Activated naive CD4-positive, alpha-beta T cell treated with Interleukin-2 at 50 U/mL for 16 hours (primary cell): Measurements from ENCODE around the gene NDFIP2.

ENCODE experiments used
- DNase-seq: peaks from one replicate; pipeline ENCODE4 v3.0.0-alpha.2; 2020

The NDFIP2 gene

DNA sequence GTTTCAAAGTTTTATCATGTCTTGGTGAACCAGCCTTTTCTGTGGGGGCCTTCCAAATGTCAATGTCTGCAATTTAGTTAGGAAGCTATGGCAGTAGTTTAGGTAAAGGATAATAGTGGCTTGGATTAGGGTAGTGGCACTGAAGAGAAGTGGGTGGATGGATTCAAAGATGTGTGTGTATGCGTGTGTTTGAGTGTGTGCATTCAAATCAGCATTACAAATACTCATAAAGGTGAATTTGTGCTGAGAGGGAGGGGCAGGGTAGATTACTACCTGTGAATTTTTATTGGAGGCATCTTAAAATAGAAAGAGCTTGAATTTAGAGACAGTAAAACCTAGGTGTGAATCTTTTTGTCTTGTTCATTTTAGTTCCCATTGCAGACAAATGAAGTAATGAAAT is 16.9 kb downstream of the NDFIP2 start:
- DNase-seq = no peak

GRCh38 chr13:79500829-79501228 is 19.9 kb downstream of the NDFIP2 start:
- no peak for DNase-seq

GRCh38 chr13:79501538-79502232 is 20.7 kb downstream of the NDFIP2 start:
- no peak for DNase-seq

GRCh38 chr13:79502859-79503468 is 22.0 kb downstream of the NDFIP2 start:
- no peak for DNase-seq

DNA sequence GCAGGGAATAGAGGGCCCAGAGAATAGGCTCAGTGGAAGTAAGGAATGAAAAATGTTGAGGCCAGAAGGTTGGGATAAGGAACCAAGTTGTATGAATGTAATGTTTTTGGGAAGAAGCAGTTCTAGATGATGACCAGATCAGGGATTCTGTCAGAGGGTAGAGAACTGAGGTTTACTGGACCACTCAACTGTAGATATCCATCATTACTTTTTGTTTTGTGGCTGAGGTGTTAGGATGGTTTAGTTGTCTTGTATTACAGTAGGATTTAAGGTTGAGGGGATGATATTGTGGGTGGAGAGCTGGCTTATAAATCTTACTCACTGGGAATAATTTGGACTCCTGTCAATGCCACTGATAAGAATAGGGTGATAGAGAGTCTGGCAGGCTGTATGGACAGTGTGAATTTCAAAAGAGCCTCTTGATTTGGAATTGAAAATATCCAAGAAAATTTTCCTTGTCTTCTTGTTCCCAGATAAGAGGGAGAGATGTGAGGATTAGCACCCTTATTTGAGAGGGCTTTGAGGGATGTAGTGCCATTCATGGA is 22.6 kb downstream of the NDFIP2 start:
- DNase-seq = no peak

- no peak for DNase-seq
Measured at GRCh38 chr13:79508224-79508961, 27.4 kb downstream of the NDFIP2 start.

GRCh38 chr13:79511611-79512010 is 30.7 kb downstream of the NDFIP2 start:
- DNase-seq = no peak

- DNase-seq = no peak
Measured at GRCh38 chr13:79512950-79513349, 32.0 kb downstream of the NDFIP2 start.

DNA sequence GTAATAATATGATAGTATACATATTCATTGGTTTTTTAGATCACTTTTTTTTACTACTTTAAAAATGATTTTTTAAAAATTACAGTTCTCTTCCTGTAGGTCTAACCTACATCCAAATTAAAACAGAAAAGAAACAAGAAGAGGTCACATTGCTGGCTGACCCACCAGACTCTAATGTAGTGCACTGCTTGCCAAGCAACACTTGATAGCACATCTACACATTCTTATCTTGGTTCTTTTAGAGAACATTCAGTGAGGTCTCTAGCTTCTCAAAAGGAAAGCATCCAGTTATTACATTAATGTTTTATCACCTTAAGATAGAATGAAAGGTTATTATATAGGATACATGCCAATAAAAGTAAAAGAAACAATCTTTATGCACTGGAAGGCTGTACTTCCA is 35.6 kb downstream of the NDFIP2 start:
- DNase-seq = no peak

GRCh38 chr13:79519255-79519654 is 38.3 kb downstream of the NDFIP2 start:
- DNase-seq = no peak

- DNase-seq = no peak
Measured at GRCh38 chr13:79522583-79522982, 41.6 kb downstream of the NDFIP2 start.

- no peak for DNase-seq
Measured at GRCh38 chr13:79525064-79525857, 44.3 kb downstream of the NDFIP2 start.

DNA sequence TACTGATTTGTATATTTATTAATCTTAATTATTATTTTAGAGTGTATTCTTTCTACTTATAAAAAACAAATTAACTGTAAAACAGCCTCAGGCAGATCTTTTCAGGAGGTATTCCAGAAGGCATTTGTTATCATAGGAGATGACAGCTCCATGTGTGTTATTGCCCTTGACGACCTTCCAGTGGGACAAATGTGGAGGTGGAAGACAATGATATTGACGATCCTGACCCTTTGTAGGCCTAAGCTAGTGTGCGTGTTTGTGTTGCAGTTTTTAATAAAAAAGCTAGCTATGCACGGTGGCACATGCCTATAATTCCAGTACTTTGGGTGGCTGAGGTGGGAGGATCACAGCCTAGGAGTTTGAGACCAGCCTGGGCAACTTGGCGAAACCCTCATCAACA is 46.7 kb downstream of the NDFIP2 start:
- no peak for DNase-seq

GRCh38 chr13:79528356-79528755 is 47.4 kb downstream of the NDFIP2 start:
- no peak for DNase-seq

GRCh38 chr13:79528759-79529191 is 47.8 kb downstream of the NDFIP2 start:
- DNase-seq = no peak

- no peak for DNase-seq
Measured at GRCh38 chr13:79529817-79530216, 48.9 kb downstream of the NDFIP2 start.

DNA sequence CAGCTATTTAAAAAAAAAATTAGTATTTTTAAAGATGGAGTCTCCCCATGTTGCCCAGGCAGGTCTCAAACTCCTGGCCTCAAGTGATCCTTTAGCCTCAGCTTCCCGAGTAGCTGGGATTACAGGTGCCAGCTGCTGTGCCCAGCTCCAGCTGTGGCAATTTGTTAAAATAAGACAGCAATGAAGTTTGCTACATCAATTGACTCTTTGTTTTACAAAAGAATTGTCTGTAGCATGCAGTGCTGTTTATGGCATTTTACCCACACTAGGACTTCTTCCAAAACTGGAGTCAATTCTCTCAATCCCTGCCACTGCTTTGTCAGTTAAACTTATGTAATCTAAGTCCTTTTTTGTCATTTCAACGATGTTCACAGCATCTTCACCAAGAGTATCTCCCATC is 49.3 kb downstream of the NDFIP2 start:
- DNase-seq = no peak

GRCh38 chr13:79531542-79532254 is 50.7 kb downstream of the NDFIP2 start:
- no peak for DNase-seq

DNA sequence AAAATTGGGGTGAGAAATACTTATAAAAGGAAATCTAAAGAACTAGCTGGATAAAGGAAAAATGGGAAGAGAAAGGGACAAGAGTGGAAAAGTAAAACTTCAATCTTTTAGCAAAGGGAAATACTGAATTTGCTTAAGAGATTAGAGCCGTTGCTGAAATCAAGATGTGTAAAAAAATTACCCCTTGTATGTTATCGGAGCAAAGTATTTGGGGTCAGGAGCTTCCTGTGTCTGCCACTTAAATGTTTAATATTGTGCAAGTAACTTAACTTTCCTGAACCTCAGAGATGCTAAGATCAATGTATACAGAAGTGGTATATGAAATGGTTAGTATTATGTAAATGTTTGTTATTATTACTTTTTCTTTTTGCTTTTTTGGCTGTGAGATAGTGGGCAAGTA is 51.6 kb downstream of the NDFIP2 start:
- no peak for DNase-seq

- no peak for DNase-seq
Measured at GRCh38 chr13:79533781-79534400, 52.9 kb downstream of the NDFIP2 start.

GRCh38 chr13:79534596-79534995 is 53.6 kb downstream of the NDFIP2 start:
- DNase-seq = no peak

- DNase-seq = no peak
Measured at GRCh38 chr13:79538757-79539156, 57.8 kb downstream of the NDFIP2 start.
